Activated T-helper 1 cell treated with anti-CD3 and anti-CD28 coated beads, Interleukin-12 subunit alpha, Interleukin-12 subunit beta, Interleukin-2, Interleukin-4 antibody, amounts not matched to agents 30 ng/mL and 10 ng/mL and 1 ng/mL, durations not matched to agents 14 hours and 24 hours and 36 hours (primary cell): Measurements from ENCODE around the gene ENPP7. TPM values are rescaled to one million over a fixed set of nuclear protein-coding genes. Genes with fewer than 3 reads are reported as not detected.

Source experiments
- DNase-seq: peaks from one replicate; pipeline ENCODE4 v3.0.0; 2021; ENCODE audit warnings: low spot score
- H3K27ac Mint-ChIP-seq: one replicate; pipeline ENCODE4 v1.8.0; 2021; ENCODE audit warnings: mild to moderate bottlenecking, mixed read lengths
- H3K27me3 Mint-ChIP-seq: one replicate; pipeline ENCODE4 v1.8.0; 2022; ENCODE audit warnings: mild to moderate bottlenecking, moderate library complexity, mixed read lengths; ENCODE audit not compliant: insufficient read depth
- H3K36me3 Mint-ChIP-seq: one replicate; pipeline ENCODE4 v1.8.0; 2021; ENCODE audit warnings: low read depth, mixed read lengths
- H3K4me1 Mint-ChIP-seq: one replicate; pipeline ENCODE4 v1.8.0; 2021; ENCODE audit warnings: low read depth, mixed read lengths
- H3K4me3 Mint-ChIP-seq: one replicate; pipeline ENCODE4 v1.8.0; 2021; ENCODE audit warnings: mild to moderate bottlenecking, moderate library complexity, mixed read lengths
- H3K9me3 Mint-ChIP-seq: one replicate; pipeline ENCODE4 v1.8.0; 2021; ENCODE audit warnings: mixed read lengths
- intact Hi-C: fragments of 100-400 bp; cut with micrococcal nuclease; formaldehyde crosslinking; loops from one replicate; pipeline ENCODE4 v1.15.1; 2024
- total RNA-seq: library from RNA; stranded (reverse); gene quantifications from 2 replicates; pipeline ENCODE4 v1.2.3, GENCODE V29; 2022

The ENPP7 gene
- total RNA-seq, 1 donor from 2014 or later = 0.16 TPM

DNA sequence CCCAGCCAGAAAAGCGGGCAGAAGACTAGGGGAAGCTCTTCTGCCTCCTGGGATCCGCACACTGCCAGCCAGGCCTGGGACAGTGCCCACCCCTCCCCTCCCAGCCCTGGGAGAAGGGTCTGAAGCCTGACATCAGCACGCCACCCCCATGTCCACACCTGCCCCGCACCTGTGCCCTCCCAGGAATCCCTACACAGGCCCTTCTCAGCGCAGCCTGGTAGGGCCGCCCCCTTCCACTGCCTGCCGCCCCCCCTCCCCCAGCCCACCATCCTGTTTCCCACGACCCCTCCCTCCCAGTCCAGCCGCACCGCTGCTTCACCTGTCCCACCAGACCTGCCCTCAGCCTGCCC lies 10.6 kb downstream of the ENPP7 start:
- intact Hi-C loops = no loop called here
- Mint-ChIP-seq H3K27me3 (peaks cover 22% of the 10 kb centered on the region), H3K4me3 (no peak overlapping the region), H3K4me1 (peaks cover 9% of the 10 kb centered on the region), H3K9me3 (no peaks in the 10 kb centered on the region), H3K27ac (no peak overlapping the region), H3K36me3 (no peaks in the 10 kb centered on the region)
- no peak for DNase-seq

DNA sequence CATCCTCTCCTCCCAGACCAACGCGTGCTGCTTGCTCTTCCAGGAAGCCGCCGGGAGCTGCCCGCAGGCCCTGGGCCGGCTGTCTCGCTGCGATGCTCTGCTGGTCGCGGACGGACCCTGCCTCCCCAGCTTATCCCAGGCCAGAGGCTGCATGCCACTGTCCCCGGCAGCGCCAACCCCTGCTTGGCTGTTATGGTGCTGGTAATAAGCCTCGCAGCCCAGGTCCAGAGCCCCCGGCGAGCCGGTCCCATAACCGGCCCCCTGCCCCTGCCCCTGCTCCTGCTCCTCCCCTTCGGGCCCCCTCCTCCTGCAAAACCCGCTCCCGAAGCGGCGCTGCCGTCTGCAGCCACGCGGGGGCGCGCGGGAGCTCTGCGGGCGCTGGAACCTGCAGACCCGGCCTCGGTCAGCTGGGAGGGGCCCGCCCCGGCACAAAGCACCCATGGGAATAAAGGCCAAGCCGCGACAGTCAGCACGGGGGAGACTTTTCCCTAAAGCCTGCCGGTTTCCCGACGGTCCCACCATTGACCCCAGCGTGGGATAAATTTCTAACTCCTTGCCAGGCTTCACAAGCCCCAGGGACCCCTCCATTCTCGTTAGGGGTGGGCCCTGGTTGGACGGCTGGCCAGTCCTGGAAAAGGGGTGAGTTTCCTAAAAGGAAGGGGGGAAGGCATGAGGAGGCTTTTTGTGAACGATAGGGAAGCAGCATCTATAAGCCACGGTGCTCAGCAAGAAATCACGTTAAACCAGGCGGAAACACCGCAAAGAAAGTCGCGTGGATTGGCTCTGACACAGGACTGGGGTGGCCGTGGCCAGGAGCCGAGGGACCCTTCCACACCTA lies 11.2 kb downstream of the ENPP7 start:
- peak; percentile 71 for DNase-seq
- Mint-ChIP-seq H3K27me3 (peaks cover 27% of the 10 kb centered on the region), H3K27ac (no peak overlapping the region), H3K4me3 (no peak overlapping the region), H3K4me1 (peaks cover 11% of the 10 kb centered on the region), H3K36me3 (no peaks in the 10 kb centered on the region), H3K9me3 (no peaks in the 10 kb centered on the region)
- intact Hi-C loops = loop anchor here (1.0 kb wide), 2 partner anchors 14 to 228 kb away; no protein-coding TSS in a partner anchor

DNA sequence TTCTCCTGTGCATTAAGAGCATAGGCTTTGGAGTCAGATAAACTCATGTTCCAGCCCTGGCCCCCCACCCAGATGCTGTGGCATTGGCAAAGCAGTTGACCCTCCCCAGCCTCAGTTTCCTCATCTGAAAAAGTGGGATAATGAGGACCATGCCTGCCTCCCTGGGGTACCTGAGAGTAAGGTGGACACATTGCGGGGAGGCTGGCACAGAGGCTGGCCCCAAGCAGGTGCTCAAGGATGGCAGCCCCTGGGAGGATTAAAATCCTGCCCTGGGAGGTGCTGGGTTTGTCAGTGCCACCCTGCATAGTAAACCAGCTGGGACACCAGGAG lies 11.8 kb downstream of the ENPP7 start:
- H3K27me3 Mint-ChIP-seq = peaks cover 31% of the 10 kb centered on the region
- no peak for DNase-seq
- intact Hi-C loops = loop anchor here (1.0 kb wide), 2 partner anchors 14 to 228 kb away; no protein-coding TSS in a partner anchor
- H3K27ac Mint-ChIP-seq = no peak overlapping the region
- no peaks in the 10 kb centered on the region for H3K9me3 Mint-ChIP-seq
- peaks cover 11% of the 10 kb centered on the region for H3K4me1 Mint-ChIP-seq
- no peak overlapping the region for H3K4me3 Mint-ChIP-seq
- no peaks in the 10 kb centered on the region for H3K36me3 Mint-ChIP-seq

DNA sequence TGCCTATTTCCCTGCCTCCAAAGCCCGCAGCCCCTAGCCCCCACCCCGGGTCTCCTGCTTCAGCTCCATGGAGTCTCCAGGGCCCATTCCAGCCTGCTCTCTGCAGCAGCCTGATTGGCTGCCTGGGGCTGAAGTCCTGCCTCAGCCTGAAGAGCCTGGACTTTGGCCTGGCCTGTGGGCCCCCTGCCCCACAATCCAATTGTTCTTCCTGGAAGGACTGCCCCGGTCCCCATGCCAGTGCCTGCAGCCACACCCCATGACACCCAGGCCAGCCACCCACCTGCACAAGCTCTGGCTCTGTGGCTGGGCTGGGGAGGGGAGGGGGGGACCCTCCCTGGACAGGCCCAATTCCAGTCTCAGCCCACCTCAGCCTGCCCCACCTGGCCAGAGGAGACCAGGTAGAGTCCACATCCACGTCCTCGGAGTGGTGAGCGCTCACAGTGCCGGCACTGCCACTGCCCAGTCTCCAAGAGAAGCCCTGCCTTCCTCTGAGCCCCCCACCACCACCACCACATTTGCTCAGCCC lies 12.3 kb downstream of the ENPP7 start:
- peaks cover 11% of the 10 kb centered on the region for H3K4me1 Mint-ChIP-seq
- H3K36me3 Mint-ChIP-seq = no peaks in the 10 kb centered on the region
- DNase-seq = no peak
- intact Hi-C loops = loop anchor here (1.0 kb wide), 2 partner anchors 15 to 227 kb away; no protein-coding TSS in a partner anchor
- no peak overlapping the region for H3K4me3 Mint-ChIP-seq
- peaks cover 35% of the 10 kb centered on the region for H3K27me3 Mint-ChIP-seq
- no peak overlapping the region for H3K27ac Mint-ChIP-seq
- H3K9me3 Mint-ChIP-seq = no peaks in the 10 kb centered on the region

DNA sequence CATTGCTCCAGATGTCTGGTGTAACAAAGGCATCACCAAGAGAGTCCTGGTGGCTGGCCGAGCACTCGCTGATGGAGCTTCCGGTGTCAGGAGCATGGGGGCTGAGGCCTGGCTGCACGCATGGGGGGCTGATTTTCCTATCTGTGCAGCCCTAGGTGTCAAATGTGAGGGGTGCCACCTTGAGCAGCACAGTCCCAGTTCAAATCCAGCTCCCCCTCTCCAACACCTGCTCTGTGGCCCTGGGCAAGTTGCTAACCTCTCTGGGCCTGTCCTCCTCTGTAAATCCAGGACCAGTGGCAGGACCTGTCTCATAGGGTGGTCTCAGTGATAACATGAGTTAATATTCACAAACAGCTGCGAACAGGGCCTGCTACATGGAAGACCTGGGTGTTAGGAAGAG lies 12.9 kb downstream of the ENPP7 start:
- DNase-seq = no peak
- Mint-ChIP-seq H3K27me3 (peaks cover 35% of the 10 kb centered on the region), H3K27ac (no peak overlapping the region), H3K4me3 (no peak overlapping the region), H3K36me3 (no peaks in the 10 kb centered on the region), H3K9me3 (no peaks in the 10 kb centered on the region), H3K4me1 (peaks cover 11% of the 10 kb centered on the region)
- intact Hi-C loops = no loop called here

DNA sequence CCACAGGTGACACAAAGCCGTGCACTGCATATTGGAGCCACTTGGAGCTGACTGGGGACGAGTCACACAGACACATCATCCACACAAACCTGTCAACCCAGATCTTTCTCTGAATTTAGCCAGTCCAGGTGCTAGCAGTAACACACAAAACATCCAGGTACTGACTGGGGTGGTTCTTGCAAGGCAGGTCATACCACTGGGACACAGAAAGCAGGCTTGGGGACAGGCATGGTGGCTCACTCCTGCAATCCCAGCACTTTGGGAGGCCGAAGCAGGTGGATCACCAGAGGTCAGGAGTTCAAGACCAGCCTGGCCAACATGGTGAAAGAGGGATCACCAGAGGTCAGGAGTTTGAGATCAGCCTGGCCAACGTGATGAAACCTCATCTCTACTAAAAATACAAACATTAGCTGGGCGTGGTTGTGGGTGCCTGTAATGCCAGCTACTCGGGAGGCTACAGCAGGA lies 14.9 kb downstream of the ENPP7 start:
- H3K27me3 Mint-ChIP-seq = peaks cover 33% of the 10 kb centered on the region
- peaks cover 11% of the 10 kb centered on the region for H3K4me1 Mint-ChIP-seq
- intact Hi-C loops = loop anchor here (1.0 to 2.0 kb wide), 4 partner anchors 31 to 251 kb away; partner anchors contain the start of genes CBX4 and CBX8
- H3K9me3 Mint-ChIP-seq = no peaks in the 10 kb centered on the region
- no peaks in the 10 kb centered on the region for H3K36me3 Mint-ChIP-seq
- peak overlapping the region; percentile 11 for H3K4me3 Mint-ChIP-seq
- no peak overlapping the region for H3K27ac Mint-ChIP-seq
- no peak for DNase-seq

DNA sequence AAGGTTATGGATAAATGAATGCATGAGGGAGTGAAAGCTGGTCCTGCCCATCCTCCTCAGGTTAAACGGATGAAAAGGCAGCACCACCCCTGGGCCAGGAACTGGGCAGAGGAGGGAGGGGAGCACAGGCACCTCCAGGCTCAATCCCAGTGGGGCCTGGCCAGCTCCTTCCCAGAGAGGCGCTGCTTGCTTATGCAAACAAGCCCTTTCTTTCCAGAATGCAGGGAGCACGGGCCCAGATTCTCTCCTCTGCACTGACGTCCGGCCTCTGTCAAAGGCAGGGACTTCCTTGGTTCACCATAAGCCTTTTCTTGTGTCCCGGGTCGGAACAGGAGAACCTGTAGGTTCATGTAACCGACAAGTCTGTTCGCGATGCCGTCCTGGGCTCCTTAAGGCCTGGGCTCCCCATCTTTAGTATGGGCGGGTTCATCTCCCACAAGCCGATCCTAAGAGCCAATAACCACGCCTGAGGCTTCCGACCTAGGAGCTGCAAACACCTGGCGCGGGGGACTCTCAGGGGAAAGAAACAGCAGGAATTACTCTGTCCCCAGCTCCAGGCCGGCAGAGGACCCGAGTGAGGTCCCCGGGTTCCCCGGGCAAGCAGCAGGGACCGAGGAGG lies 16.3 kb downstream of the ENPP7 start:
- H3K27ac Mint-ChIP-seq = no peak overlapping the region
- intact Hi-C loops = loop anchor here (1.0 to 2.0 kb wide), 4 partner anchors 30 to 250 kb away; partner anchors contain the start of genes CBX4 and CBX8
- no peaks in the 10 kb centered on the region for H3K36me3 Mint-ChIP-seq
- H3K4me3 Mint-ChIP-seq = no peak overlapping the region
- peaks cover 39% of the 10 kb centered on the region for H3K27me3 Mint-ChIP-seq
- H3K9me3 Mint-ChIP-seq = no peaks in the 10 kb centered on the region
- no peak for DNase-seq
- peaks cover 11% of the 10 kb centered on the region for H3K4me1 Mint-ChIP-seq

DNA sequence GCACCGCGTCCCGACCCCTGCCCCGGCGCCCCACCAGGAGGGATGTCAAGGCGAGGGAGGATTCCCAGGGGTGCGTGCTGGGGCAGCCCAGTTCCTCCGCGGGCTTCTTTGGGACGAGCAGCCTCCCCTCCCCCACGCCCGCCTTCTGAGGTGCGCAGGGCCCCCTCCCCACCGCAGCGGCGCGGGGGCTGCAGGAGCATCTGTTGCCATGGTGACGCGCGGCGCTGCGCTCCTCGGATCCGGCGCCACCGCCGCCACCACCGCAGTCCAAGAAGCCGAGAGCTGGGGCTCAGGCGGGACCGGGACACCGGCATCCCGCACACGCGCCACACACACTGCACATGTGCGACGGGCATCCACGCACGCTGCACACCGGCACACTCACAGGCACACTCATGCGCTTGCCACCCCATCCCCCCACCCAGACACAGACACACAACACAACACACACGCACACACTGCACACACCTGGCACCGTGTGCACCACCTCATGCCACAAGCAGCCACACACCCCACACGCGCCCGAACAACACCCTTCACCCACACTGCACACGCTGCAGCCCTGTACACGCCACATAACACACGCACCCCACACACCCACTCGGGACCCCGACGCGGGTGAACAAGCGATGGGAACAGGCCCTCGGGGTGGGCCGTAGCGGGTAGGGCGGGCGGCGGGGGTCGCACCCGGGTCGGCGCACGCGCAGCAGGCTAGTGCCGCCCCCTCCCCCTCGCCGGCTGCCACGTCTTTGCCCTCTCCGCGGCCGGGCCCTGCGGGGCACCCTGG lies 17.0 kb downstream of the ENPP7 start:
- intact Hi-C loops = loop anchor here (2.0 kb wide), 3 partner anchors 29 to 249 kb away; partner anchors contain the start of gene CBX4
- DNase-seq = no peak
- Mint-ChIP-seq H3K36me3 (no peaks in the 10 kb centered on the region), H3K4me1 (peaks cover 11% of the 10 kb centered on the region), H3K9me3 (no peaks in the 10 kb centered on the region), H3K27me3 (peaks cover 41% of the 10 kb centered on the region), H3K27ac (peak overlapping the region; percentile 52), H3K4me3 (no peak overlapping the region)

DNA sequence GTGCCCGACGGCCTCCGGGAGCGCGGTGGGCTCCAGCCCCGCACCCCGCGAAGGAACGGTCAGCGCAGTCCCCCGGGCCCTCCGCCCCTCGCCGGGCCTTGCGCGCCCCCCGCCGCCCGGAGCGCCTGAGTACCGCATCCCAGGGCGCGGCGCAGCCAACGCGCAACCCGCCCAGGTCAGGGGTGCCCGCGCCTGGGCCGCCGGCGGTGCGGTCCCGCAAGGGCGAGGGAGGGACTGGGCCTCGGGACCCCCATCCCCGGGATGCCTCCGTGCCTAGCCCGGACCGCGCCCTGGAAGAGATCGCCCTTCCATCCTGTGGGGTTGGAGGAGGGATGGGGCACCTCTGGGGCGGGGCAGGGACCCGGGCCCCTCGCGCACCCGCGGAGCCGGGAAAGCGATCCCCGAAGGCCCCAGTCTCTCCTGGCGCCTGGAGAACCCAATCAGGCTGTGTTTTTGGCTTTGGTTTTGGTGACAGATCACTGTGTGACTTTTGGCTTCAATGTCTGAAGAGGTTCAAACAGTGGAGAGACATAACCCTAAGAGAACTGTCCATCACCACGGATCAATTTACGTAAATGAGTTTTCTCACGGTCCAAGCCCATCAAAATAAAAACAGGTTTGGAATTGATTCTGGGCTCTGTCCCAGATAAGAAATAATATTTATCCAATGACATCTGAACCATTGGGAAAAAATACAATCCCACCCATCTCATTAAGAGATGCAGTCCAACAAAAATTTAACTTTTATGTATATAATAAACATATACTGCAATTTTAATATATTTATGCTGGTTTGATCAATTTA lies 17.8 kb downstream of the ENPP7 start:
- no peak for DNase-seq
- intact Hi-C loops = no loop called here
- Mint-ChIP-seq H3K27me3 (peaks cover 41% of the 10 kb centered on the region), H3K27ac (no peak overlapping the region), H3K4me1 (peaks cover 11% of the 10 kb centered on the region), H3K36me3 (no peaks in the 10 kb centered on the region), H3K4me3 (no peak overlapping the region), H3K9me3 (no peaks in the 10 kb centered on the region)

DNA sequence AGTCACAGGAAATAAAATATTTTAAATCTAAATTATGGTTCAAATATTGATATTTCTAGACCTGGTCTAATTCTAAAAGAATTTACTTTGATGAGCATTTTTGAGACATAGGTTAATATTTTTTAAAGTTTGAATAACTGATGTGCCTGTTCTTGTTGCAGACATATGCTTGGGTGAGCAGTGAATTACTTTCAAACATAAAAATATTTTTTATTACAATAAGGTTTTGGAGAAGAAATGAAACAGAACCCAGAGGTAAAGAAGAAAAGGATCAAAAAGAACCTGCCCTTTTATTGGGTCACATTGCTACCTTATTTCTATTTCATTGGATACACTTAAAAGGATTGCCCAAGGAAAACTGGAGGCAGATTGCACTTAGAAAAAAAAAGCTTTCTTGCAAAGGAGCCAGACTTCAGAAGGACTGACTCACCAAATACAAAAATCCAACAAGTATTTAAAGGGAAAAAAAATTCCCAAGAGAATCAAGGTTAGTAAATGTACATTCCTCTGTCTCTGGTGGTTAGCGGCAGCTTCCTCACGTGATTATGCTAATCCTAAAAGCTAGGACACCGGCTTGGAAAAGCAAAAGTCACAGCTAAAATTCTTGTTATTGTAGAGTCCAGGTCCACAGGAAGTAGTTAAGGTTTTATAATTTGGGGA lies 18.5 kb downstream of the ENPP7 start:
- Mint-ChIP-seq H3K27ac (no peak overlapping the region), H3K36me3 (no peaks in the 10 kb centered on the region), H3K9me3 (no peaks in the 10 kb centered on the region), H3K4me3 (no peak overlapping the region), H3K27me3 (peaks cover 43% of the 10 kb centered on the region), H3K4me1 (peaks cover 11% of the 10 kb centered on the region)
- intact Hi-C loops = no loop called here
- no peak for DNase-seq

DNA sequence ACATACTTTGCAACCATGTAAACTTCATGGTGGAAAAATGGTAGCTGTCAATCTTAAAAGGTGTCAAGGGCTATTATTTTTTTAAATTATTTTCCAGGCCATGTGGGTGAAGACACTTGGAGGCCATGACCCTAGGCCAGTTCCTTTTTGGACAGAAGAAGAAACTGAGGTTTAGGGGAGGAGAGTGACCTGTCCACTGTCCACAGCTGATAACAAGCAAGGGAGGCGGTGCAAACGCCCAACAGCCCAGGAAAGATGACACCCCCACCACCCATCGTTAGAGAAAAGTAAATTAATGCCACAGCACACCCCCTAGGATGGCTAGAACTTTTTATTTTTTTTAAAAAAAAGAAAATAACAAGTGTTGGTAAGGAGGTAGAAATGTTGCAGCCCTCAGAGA lies 19.2 kb downstream of the ENPP7 start:
- H3K27ac Mint-ChIP-seq = no peak overlapping the region
- H3K4me1 Mint-ChIP-seq = peaks cover 11% of the 10 kb centered on the region
- no peak overlapping the region for H3K4me3 Mint-ChIP-seq
- DNase-seq = no peak
- H3K27me3 Mint-ChIP-seq = peaks cover 47% of the 10 kb centered on the region
- H3K36me3 Mint-ChIP-seq = no peaks in the 10 kb centered on the region
- no peaks in the 10 kb centered on the region for H3K9me3 Mint-ChIP-seq
- intact Hi-C loops = no loop called here
